Mononuclear cell (primary cell): ENCODE results near the gene IMPG1. TPM values are rescaled to one million over a fixed set of nuclear protein-coding genes. Genes with fewer than 3 reads are reported as not detected.

ENCODE experiments used
- H3K27me3 ChIP-seq: 2 replicates; pipeline ENCODE4 v1.6.0; 2011; ENCODE audit warnings: low read length, control low read depth; ENCODE audit not compliant: insufficient read depth
- H3K4me1 ChIP-seq: 2 replicates; pipeline ENCODE4 v1.5.1; 2011; ENCODE audit warnings: mild to moderate bottlenecking, low read length, control low read depth; ENCODE audit not compliant: insufficient read depth
- H3K4me3 ChIP-seq: 2 replicates; pipeline ENCODE4 v1.5.1; 2011; ENCODE audit warnings: mild to moderate bottlenecking, low read length, moderate library complexity
- H3K9me3 ChIP-seq: 2 replicates; pipeline ENCODE4 v1.5.1; 2011; ENCODE audit warnings: low read depth, mild to moderate bottlenecking, control low read depth, low read length
- total RNA-seq: library from RNA; depleted of rRNA; stranded (reverse); fragments of >200 nt; gene quantifications from one replicate; pipeline ENCODE4 v1.2.3, GENCODE V29; 2012

IMPG1 gene
- total RNA-seq, 1 donor = not detected

DNA sequence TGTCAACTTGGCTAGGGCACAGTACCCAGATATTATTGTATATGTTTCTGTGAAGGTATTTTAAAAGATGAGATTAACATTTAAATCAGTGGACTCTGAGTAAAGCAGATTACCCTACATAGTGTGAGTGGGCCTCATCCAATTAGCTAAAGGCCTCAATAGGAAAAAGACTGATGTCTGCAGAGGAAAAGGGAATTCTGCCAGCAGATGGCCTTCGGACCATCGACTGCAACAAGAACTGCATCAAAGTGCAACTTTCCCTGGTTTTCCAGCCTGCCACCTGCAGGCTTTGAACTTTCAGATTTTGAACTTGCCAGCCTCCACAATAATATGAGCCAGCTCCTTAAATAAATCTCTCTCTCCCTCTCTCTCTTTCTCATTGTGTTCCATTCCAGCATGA is 80.5 kb downstream of the IMPG1 start:
- no peaks in the 10 kb centered on the region for H3K4me1 ChIP-seq
- no peaks in the 10 kb centered on the region for H3K27me3 ChIP-seq
- H3K9me3 ChIP-seq = no peaks in the 10 kb centered on the region
- H3K4me3 ChIP-seq = no peak overlapping the region

DNA sequence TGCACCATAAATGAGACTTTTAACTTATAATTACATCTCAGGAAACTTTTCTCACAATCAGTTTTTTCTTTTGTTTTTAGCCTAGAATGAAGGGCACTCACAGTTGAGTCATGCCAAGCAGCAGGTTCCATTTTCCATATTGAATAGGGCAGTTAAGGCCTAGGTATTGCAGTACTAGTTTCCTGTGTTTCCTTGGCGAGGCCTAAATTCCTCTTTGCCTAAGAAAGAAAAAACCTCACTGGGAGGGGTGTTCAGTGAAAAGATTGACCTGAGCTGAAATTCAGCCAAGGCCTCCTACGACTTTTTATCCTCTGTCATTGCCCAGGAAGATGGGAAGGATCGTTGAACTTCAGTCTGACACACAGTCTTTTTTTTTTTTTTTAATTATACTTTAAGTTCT is 85.5 kb downstream of the IMPG1 start:
- Histone ChIP-seq H3K4me3 (no peak overlapping the region), H3K4me1 (no peaks in the 10 kb centered on the region), H3K27me3 (no peaks in the 10 kb centered on the region), H3K9me3 (peaks cover 5% of the 10 kb centered on the region)

DNA sequence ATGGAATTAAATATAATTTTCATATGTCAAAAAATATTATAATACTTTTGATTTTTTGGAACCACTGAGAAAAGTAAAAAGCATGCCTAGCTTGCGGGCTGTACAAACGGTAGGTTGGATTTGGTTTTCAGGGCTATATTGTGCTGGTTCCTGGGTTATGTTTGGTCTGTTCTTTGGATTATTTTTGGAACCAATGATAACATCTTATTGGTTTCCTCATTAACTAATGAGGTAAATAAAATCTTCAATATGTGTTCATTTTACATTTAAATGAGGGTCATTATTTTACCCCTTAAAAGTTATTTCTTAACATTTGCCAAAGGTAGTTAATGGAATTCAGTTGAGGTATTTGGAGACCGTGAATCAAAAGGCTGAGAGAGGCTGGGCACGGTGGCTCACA is 96.6 kb downstream of the IMPG1 start:
- Histone ChIP-seq H3K4me1 (no peaks in the 10 kb centered on the region), H3K4me3 (no peak overlapping the region), H3K9me3 (no peaks in the 10 kb centered on the region), H3K27me3 (no peaks in the 10 kb centered on the region)

DNA sequence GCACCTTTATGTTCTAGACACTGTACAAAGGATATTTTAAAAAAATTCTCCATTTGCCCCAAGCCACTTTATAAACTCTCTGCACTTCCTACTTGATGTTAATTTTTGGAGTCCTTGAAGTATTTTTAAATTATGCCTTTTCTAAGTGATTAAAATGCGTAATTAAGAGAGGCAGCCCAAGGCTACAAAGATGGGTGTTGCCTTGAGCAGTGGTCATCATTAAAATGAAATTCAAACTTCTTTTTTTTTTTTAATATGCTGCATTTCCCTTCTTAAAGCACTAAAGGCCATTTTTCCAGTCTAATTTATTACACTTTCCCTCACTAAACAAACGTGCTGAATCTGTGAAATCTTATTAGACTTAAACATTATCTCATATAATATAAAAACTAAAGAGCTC is 102.4 kb downstream of the IMPG1 start:
- no peak overlapping the region for H3K4me3 ChIP-seq
- no peaks in the 10 kb centered on the region for H3K27me3 ChIP-seq
- H3K9me3 ChIP-seq = no peaks in the 10 kb centered on the region
- no peaks in the 10 kb centered on the region for H3K4me1 ChIP-seq

GRCh38 chr6:75968143-75968542 is 104.3 kb downstream of the IMPG1 start:
- Histone ChIP-seq H3K4me1 (no peaks in the 10 kb centered on the region), H3K9me3 (no peaks in the 10 kb centered on the region), H3K4me3 (no peak overlapping the region), H3K27me3 (no peaks in the 10 kb centered on the region)

DNA sequence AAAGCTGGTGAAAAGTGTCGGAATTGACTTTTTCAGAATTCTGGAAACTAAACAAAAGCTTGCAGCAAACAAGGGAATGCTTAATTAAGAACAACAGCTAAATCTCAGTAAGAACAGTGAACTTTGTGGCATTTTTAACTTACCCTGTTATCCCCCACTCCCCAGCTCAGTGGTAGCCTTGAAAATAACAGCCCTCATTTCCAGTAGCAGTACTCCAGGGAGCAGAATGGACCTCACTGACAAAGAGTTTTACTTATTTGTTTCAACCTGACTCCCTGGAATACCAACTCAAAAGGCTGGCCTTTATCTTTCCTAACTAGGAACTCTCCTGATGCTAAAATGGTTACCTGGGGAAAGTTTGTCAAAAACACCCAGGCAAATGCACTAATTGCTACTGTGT is 108.9 kb downstream of the IMPG1 start:
- H3K9me3 ChIP-seq = no peaks in the 10 kb centered on the region
- H3K4me1 ChIP-seq = no peaks in the 10 kb centered on the region
- H3K27me3 ChIP-seq = no peaks in the 10 kb centered on the region
- no peak overlapping the region for H3K4me3 ChIP-seq

GRCh38 chr6:75952128-75952527 is 120.3 kb downstream of the IMPG1 start:
- no peak overlapping the region for H3K4me3 ChIP-seq
- no peaks in the 10 kb centered on the region for H3K9me3 ChIP-seq
- no peaks in the 10 kb centered on the region for H3K27me3 ChIP-seq
- no peaks in the 10 kb centered on the region for H3K4me1 ChIP-seq

DNA sequence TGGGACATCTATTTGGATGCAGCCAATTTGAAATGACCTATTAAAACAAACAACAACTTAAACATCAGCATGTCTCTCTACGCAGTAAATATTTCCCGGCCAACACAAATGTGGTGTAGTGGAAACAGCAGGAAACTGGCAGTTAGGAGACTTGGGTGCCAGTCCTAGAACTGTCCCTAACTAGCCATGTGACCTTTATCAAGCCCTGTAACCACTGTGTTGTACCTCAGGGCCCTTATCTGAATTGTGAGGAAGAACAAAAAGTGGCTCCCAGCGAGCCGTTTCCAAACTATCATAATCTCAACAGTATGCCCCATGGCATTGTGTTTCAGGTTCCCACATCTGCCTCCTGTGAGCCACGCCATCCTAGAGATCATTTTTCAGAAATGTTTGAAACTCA is 124.5 kb downstream of the IMPG1 start:
- no peaks in the 10 kb centered on the region for H3K27me3 ChIP-seq
- no peaks in the 10 kb centered on the region for H3K4me1 ChIP-seq
- H3K4me3 ChIP-seq = no peak overlapping the region
- no peaks in the 10 kb centered on the region for H3K9me3 ChIP-seq

- no peaks in the 10 kb centered on the region for H3K4me1 ChIP-seq
- H3K4me3 ChIP-seq = no peak overlapping the region
- H3K9me3 ChIP-seq = no peaks in the 10 kb centered on the region
- H3K27me3 ChIP-seq = no peaks in the 10 kb centered on the region
Observed at GRCh38 chr6:75946146-75946831, 126.2 kb downstream of the IMPG1 start.

DNA sequence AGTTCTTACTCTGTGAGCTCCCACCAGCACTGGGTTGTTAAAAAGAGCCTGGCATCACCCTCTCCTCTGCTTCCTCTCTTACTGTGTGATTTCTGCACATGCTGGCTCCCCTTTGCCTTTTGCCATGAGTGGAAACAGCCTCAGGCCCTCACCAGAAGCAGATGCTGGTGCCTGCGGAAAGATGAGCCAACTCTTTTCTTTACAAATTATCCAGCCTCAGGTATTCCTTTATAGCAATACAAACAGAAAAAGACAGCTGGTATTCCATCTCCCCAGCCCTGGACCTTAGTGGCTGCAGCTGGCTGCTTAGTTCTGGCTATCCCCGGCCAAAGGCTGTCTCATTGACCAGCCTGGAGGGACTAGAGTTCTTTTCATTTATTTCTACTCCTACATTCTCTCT is 129.1 kb downstream of the IMPG1 start:
- Histone ChIP-seq H3K4me1 (no peaks in the 10 kb centered on the region), H3K27me3 (no peaks in the 10 kb centered on the region), H3K9me3 (no peaks in the 10 kb centered on the region), H3K4me3 (no peak overlapping the region)

DNA sequence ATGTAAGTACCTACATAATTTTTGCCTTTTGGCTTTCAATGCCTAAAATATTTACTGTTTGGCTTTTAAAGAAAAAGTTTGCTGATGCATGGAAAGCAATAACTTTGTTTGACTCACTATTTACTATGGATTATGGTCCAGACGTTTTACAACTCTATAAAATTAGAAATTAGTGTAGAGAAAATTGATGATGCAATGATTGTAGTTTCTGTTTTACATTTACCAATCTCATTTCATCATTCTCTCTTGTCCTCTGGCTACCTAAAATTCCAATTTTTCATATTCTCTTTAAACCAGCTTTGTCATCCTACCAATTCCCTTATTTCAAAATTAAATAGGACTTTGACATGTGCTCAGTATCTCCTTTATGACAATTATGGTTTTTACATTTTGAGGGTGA is 131.0 kb downstream of the IMPG1 start:
- H3K9me3 ChIP-seq = no peaks in the 10 kb centered on the region
- no peaks in the 10 kb centered on the region for H3K27me3 ChIP-seq
- H3K4me1 ChIP-seq = no peaks in the 10 kb centered on the region
- H3K4me3 ChIP-seq = no peak overlapping the region

GRCh38 chr6:75940564-75940963 is 131.9 kb downstream of the IMPG1 start:
- H3K4me1 ChIP-seq = no peaks in the 10 kb centered on the region
- no peaks in the 10 kb centered on the region for H3K9me3 ChIP-seq
- peaks cover 6% of the 10 kb centered on the region for H3K27me3 ChIP-seq

DNA sequence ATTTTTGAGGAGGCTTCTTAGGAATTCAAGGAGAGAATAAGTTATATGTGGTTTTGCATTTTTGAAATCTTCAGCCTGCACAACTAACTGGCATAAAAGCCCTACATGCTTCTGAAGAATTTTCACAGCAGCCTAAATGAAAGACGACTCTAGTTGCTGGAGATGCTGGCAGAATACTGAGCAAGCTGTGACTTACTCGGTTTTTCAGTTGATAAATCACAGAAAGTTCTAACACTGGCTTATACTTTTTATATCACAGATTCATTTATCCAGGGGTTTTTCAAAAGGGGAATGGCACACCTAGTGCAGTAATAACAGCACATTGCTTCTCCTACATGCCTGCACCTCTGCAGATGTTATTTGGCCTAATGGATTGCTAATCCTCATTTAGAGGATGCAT is 134.6 kb downstream of the IMPG1 start:
- peaks cover 5% of the 10 kb centered on the region for H3K4me1 ChIP-seq
- no peak overlapping the region for H3K4me3 ChIP-seq
- H3K9me3 ChIP-seq = no peaks in the 10 kb centered on the region
- H3K27me3 ChIP-seq = peaks cover 16% of the 10 kb centered on the region

More at GRCh38 chr6:75940564-75940963, 131.9 kb downstream of the IMPG1 start:
- no peak overlapping the region for H3K4me3 ChIP-seq

GRCh38 chr6:75936682-75937081 is 135.8 kb downstream of the IMPG1 start:
- Histone ChIP-seq H3K27me3 (peaks cover 16% of the 10 kb centered on the region), H3K4me1 (peaks cover 5% of the 10 kb centered on the region), H3K4me3 (no peak overlapping the region), H3K9me3 (no peaks in the 10 kb centered on the region)

GRCh38 chr6:75935473-75935793 is 137.0 kb downstream of the IMPG1 start:
- Histone ChIP-seq H3K9me3 (no peaks in the 10 kb centered on the region), H3K4me3 (no peak overlapping the region), H3K27me3 (peaks cover 16% of the 10 kb centered on the region), H3K4me1 (peaks cover 5% of the 10 kb centered on the region)

DNA sequence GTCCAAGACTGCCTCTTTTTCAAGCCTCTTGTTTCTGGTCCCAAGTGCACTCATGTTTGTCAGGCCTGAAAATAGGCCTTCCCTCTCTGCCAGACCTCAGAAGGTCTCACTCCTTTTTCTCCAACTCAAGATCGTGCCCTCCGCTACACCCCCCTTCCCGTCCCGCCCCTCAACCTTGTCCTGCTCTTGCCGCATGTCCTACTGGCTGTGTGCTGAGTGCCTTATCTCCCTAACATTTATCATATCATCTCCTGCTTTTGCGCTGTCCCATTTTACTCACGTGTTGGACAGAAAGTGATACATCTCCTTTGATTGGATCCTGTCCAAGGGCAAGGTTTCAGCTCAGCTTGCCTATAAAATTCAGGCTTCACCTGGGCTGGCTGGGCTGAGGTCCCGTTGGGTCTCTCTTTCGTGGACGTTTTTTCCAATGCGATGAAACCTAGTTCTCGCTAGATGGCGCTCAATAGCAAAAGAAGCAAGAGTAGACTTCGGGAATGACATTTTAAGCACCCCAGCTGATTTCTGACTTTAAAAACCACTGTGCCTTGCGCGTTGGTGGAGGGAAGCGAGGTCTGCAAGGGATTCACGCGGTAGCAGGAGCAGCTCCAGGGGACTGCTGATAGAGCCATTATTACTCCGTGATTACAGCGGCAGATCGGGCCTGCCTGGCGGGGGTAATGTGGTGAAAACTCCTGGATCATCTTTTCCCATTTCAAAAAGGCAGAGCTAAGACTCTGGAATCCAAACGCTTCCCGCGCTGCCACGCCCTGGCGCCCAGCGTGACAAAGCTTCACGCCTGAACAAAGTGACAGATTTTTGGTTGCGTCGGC is 137.6 kb downstream of the IMPG1 start:
- peaks cover 16% of the 10 kb centered on the region for H3K27me3 ChIP-seq
- H3K9me3 ChIP-seq = no peaks in the 10 kb centered on the region
- H3K4me3 ChIP-seq = no peak overlapping the region
- peaks cover 5% of the 10 kb centered on the region for H3K4me1 ChIP-seq
